ENCODE measurements around the gene ANKRD60.

DNA sequence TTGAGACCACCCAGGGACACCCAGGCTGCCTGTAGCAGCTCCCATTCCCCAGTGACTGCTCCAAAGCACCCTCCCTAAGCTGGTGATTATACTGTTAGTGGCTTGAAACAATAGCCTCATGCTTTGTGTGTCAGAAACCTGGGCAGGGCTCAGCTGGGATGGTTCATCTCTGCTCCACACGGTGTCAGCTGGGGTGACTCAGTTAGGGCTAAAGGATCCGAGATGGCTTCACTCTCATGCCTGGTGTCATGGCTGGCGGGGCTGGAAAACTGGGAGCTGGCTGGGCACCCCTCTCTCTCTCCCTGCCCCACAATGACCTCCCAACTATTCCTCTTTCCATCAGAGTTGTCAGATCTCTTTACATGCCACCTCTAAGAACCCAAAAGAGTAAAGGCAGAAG, 44.4 kb downstream of the ANKRD60 start:
- no peak for TF ChIP-seq POLR2A (IDR thresholded peaks at IDR 0.05)
- TF ChIP-seq, protein P1, sequence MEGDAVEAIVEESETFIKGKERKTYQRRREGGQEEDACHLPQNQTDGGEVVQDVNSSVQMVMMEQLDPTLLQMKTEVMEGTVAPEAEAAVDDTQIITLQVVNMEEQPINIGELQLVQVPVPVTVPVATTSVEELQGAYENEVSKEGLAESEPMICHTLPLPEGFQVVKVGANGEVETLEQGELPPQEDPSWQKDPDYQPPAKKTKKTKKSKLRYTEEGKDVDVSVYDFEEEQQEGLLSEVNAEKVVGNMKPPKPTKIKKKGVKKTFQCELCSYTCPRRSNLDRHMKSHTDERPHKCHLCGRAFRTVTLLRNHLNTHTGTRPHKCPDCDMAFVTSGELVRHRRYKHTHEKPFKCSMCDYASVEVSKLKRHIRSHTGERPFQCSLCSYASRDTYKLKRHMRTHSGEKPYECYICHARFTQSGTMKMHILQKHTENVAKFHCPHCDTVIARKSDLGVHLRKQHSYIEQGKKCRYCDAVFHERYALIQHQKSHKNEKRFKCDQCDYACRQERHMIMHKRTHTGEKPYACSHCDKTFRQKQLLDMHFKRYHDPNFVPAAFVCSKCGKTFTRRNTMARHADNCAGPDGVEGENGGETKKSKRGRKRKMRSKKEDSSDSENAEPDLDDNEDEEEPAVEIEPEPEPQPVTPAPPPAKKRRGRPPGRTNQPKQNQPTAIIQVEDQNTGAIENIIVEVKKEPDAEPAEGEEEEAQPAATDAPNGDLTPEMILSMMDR (IDR thresholded peaks at IDR 0.05), result no peak
- TF ChIP-seq POLR2AphosphoS5 (IDR thresholded peaks at IDR 0.05), result no peak
- TF ChIP-seq EP300 (IDR thresholded peaks at IDR 0.05; ENCODE audit: low read depth), result no peak

All from transverse colon (tissue), 4 donors.